ENCODE measurements around the gene NQO2.
"Not testable (repeated sequence)": the region's sequence is repeated elsewhere in the genome, so short reads cannot be mapped to it uniquely, and the experiment has no call there.

The NQO2 gene

GRCh38 chr6:3023663-3024483 is 24.2 kb downstream of the NQO2 start:
- H3K4me3 ChIP-seq (ENCODE audit: low read depth, low read length), result peak overlapping the region; percentile 47
- no peak for TF ChIP-seq CTCF (IDR thresholded peaks at IDR 0.05; ENCODE audit: borderline replicate concordance, insufficient read depth, low read depth, low read length)

- no peak for TF ChIP-seq CTCF (IDR thresholded peaks at IDR 0.05; ENCODE audit: borderline replicate concordance, insufficient read depth, low read depth, low read length)
- no peak overlapping the region for H3K4me3 ChIP-seq (ENCODE audit: low read depth, low read length)
Observed at GRCh38 chr6:3026791-3027626, 27.3 kb downstream of the NQO2 start.

GRCh38 chr6:3028156-3028555 is 28.5 kb downstream of the NQO2 start:
- H3K4me3 ChIP-seq (ENCODE audit: low read depth, low read length), result not testable (repeated sequence)

GRCh38 chr6:3031857-3032640 is 32.4 kb downstream of the NQO2 start:
- 0 out of 2 replicates have a peak, but pooled peaks have one; percentile 12 for TF ChIP-seq CTCF (IDR thresholded peaks at IDR 0.05; ENCODE audit: borderline replicate concordance, insufficient read depth, low read depth, low read length)

GRCh38 chr6:3032986-3033385 is 33.3 kb downstream of the NQO2 start:
- no peak for TF ChIP-seq CTCF (IDR thresholded peaks at IDR 0.05; ENCODE audit: borderline replicate concordance, insufficient read depth, low read depth, low read length)
- no peak overlapping the region for H3K4me3 ChIP-seq (ENCODE audit: low read depth, low read length)

More at GRCh38 chr6:3031857-3032640, 32.4 kb downstream of the NQO2 start:
- no peak overlapping the region for H3K4me3 ChIP-seq (ENCODE audit: low read depth, low read length)

- no peak overlapping the region for H3K4me3 ChIP-seq (ENCODE audit: low read depth, low read length)
- TF ChIP-seq CTCF (IDR thresholded peaks at IDR 0.05; ENCODE audit: borderline replicate concordance, insufficient read depth, low read depth, low read length), result no peak
Observed at GRCh38 chr6:3033652-3034051, 34.0 kb downstream of the NQO2 start.

- H3K4me3 ChIP-seq (ENCODE audit: low read depth, low read length), result no peak overlapping the region
- no peak for TF ChIP-seq CTCF (IDR thresholded peaks at IDR 0.05; ENCODE audit: borderline replicate concordance, insufficient read depth, low read depth, low read length)
Observed at GRCh38 chr6:3035397-3035796, 35.7 kb downstream of the NQO2 start.

Measured in GM12875 (cell line).